H9 (cell line): Measurements from ENCODE around the gene FYCO1. TPM values are rescaled to one million over a fixed set of nuclear protein-coding genes. Genes with fewer than 3 reads are reported as not detected.

Experiments
- DNase-seq: peaks from one replicate; pipeline ENCODE4 v3.0.0-alpha.2; 2017
- H2AFZ ChIP-seq: one replicate; pipeline ENCODE4 v1.6.1; 2013; ENCODE audit warnings: mild to moderate bottlenecking, low read length, control low read depth, moderate library complexity
- H2AK5ac ChIP-seq: 2 replicates; pipeline ENCODE4 v1.6.1; 2013; ENCODE audit warnings: low read length, control low read depth, mixed read lengths; ENCODE audit not compliant: insufficient read length
- H2BK120ac ChIP-seq: one replicate; pipeline ENCODE4 v1.6.1; 2013; ENCODE audit warnings: low read depth, mild to moderate bottlenecking, low read length, control low read depth, inconsistent platforms; ENCODE audit not compliant: poor library complexity, severe bottlenecking
- H2BK12ac ChIP-seq: 2 replicates; pipeline ENCODE4 v1.6.1; 2013; ENCODE audit warnings: low read length, control low read depth, mixed read lengths, low read depth; ENCODE audit not compliant: insufficient read length
- H2BK15ac ChIP-seq: 2 replicates; pipeline ENCODE4 v1.6.1; 2013; ENCODE audit warnings: low read depth, low read length, control low read depth
- H2BK20ac ChIP-seq: one replicate; pipeline ENCODE4 v1.6.1; 2013; ENCODE audit warnings: low read depth, mild to moderate bottlenecking, low read length, control low read depth, inconsistent platforms; ENCODE audit not compliant: poor library complexity, severe bottlenecking
- H2BK5ac ChIP-seq: 2 replicates; pipeline ENCODE4 v1.6.1; 2013; ENCODE audit warnings: low read length, control low read depth, mixed read lengths; ENCODE audit not compliant: insufficient read length
- H3K14ac ChIP-seq: 2 replicates; pipeline ENCODE4 v1.6.1; 2013; ENCODE audit warnings: low read length, control low read depth; ENCODE audit not compliant: insufficient read depth
- H3K18ac ChIP-seq: 2 replicates; pipeline ENCODE4 v1.6.1; 2013; ENCODE audit warnings: low read depth, mild to moderate bottlenecking, mixed read lengths, low read length, control low read depth; ENCODE audit not compliant: insufficient read length
- H3K23ac ChIP-seq: 2 replicates; pipeline ENCODE4 v1.6.1; 2013; ENCODE audit warnings: low read length, control low read depth, mixed read lengths, low read depth; ENCODE audit not compliant: insufficient read length
- H3K23me2 ChIP-seq: 2 replicates; pipeline ENCODE4 v1.6.1; 2013; ENCODE audit warnings: low read depth, mild to moderate bottlenecking, mixed read lengths, low read length, control low read depth; ENCODE audit not compliant: insufficient read length, poor library complexity, severe bottlenecking
- H3K27ac ChIP-seq: 2 replicates; pipeline ENCODE4 v1.5.1; 2013; ENCODE audit warnings: low read length, control low read depth, mixed read lengths, low read depth; ENCODE audit not compliant: insufficient read length
- H3K27me3 ChIP-seq: 2 replicates; pipeline ENCODE4 v1.6.1; 2013; ENCODE audit warnings: low read length, control low read depth, inconsistent platforms; ENCODE audit not compliant: insufficient read depth
- H3K4ac ChIP-seq: 2 replicates; pipeline ENCODE4 v1.6.1; 2013; ENCODE audit warnings: low read depth, mild to moderate bottlenecking, control low read depth, inconsistent platforms, low read length, moderate library complexity
- H3K4me1 ChIP-seq: 2 replicates; pipeline ENCODE4 v1.6.1; 2013; ENCODE audit warnings: low read length, control low read depth, inconsistent platforms; ENCODE audit not compliant: insufficient read depth
- H3K4me2 ChIP-seq: 2 replicates; pipeline ENCODE4 v1.6.1; 2013; ENCODE audit warnings: low read length, control low read depth, mixed read lengths; ENCODE audit not compliant: insufficient read length, insufficient read depth
- H3K56ac ChIP-seq: 2 replicates; pipeline ENCODE4 v1.6.1; 2013; ENCODE audit warnings: low read depth, mild to moderate bottlenecking, mixed read lengths, low read length, control low read depth; ENCODE audit not compliant: insufficient read length
- H3K79me1 ChIP-seq: 2 replicates; pipeline ENCODE4 v1.6.1; 2013; ENCODE audit warnings: low read depth, mild to moderate bottlenecking, moderate library complexity, low read length, control low read depth, inconsistent platforms; ENCODE audit not compliant: insufficient read depth, poor library complexity, severe bottlenecking
- H3K79me2 ChIP-seq: 2 replicates; pipeline ENCODE4 v1.6.1; 2013; ENCODE audit warnings: low read length, control low read depth, inconsistent platforms; ENCODE audit not compliant: insufficient read depth
- H3K9ac ChIP-seq: 2 replicates; pipeline ENCODE4 v1.6.1; 2013; ENCODE audit warnings: low read length, control low read depth, mixed read lengths; ENCODE audit not compliant: insufficient read length; ENCODE audit errors: extremely low read depth
- H3K9me3 ChIP-seq: one replicate; pipeline ENCODE4 v1.6.1; 2013; ENCODE audit warnings: low read depth, low read length, inconsistent platforms; ENCODE audit not compliant: control insufficient read depth
- H3T11ph ChIP-seq: one replicate; pipeline ENCODE4 v1.6.1; 2013; ENCODE audit warnings: mild to moderate bottlenecking, low read length, control low read depth, inconsistent platforms
- H4K20me1 ChIP-seq: one replicate; pipeline ENCODE4 v1.6.1; 2013; ENCODE audit not compliant: control insufficient read depth, insufficient read length, insufficient read depth
- H4K5ac ChIP-seq: 2 replicates; pipeline ENCODE4 v1.6.1; 2013; ENCODE audit warnings: low read depth, mild to moderate bottlenecking, mixed read lengths, low read length, control low read depth; ENCODE audit not compliant: insufficient read length
- H4K8ac ChIP-seq: replicated peaks from 2 replicates; pipeline ENCODE4 v1.6.1; 2013; ENCODE audit warnings: low read length, control low read depth, mixed read lengths, low read depth; ENCODE audit not compliant: insufficient read length
- H4K91ac ChIP-seq: 2 replicates; pipeline ENCODE4 v1.6.1; 2013; ENCODE audit warnings: low read depth, mild to moderate bottlenecking, moderate library complexity, mixed read lengths, low read length, control low read depth; ENCODE audit not compliant: insufficient read length
- H3K27ac Mint-ChIP-seq, 3 experiments: 2 replicates in 2 of 3; 3 replicates in 1 of 3; pipeline ENCODE4 v1.8.0; 2020 to 2021; ENCODE audit warnings: mixed read lengths in 3 of 3, mild to moderate bottlenecking in 1 of 3, moderate library complexity in 1 of 3
- H3K27me3 Mint-ChIP-seq: 2 replicates; pipeline ENCODE4 v1.8.0; 2021; ENCODE audit warnings: low read depth, mild to moderate bottlenecking, moderate library complexity, mixed read lengths
- H3K36me3 Mint-ChIP-seq, 3 experiments: 2 replicates in 2 of 3; 3 replicates in 1 of 3; pipeline ENCODE4 v1.8.0; 2020 to 2021; ENCODE audit warnings: low read depth in 3 of 3, mixed read lengths in 3 of 3; ENCODE audit not compliant: insufficient read depth in 1 of 3
- H3K4me1 Mint-ChIP-seq, 2 experiments: 2 replicates each; pipeline ENCODE4 v1.8.0; 2020; ENCODE audit warnings: mixed read lengths in 2 of 2
- H3K4me3 Mint-ChIP-seq, 2 experiments: 2 replicates in 1 of 2; 3 replicates in 1 of 2; pipeline ENCODE4 v1.8.0; 2020 to 2021; ENCODE audit warnings: mild to moderate bottlenecking in 2 of 2, mixed read lengths in 2 of 2, moderate library complexity in 1 of 2
- H3K9me3 Mint-ChIP-seq, 2 experiments: 2 replicates in 1 of 2; 3 replicates in 1 of 2; pipeline ENCODE4 v1.8.0; 2020; ENCODE audit warnings: mild to moderate bottlenecking in 2 of 2, mixed read lengths in 2 of 2, moderate library complexity in 1 of 2
- WGBS: extraction: QIAGEN DNeasy Blood & Tissue Kit; methylation state at CpG from one replicate; pipeline ENCODE4 v1.1.7; 2013; ENCODE audit warnings: missing lambda C conversion rate, low lambda C conversion rate, mixed read lengths; ENCODE audit not compliant: insufficient read length; ENCODE audit errors: extremely low coverage; 5-methylcytosine and 5-hydroxymethylcytosine counted together
- total RNA-seq: library from RNA; stranded (reverse); gene quantifications from 2 replicates; pipeline ENCODE4 v1.2.1, GENCODE V29; 2021
- TF ChIP-seq, protein P1 (sequence below): fragments of 200-600 bp; sonication (generic); conservative IDR thresholded peaks from 3 replicates; pipeline ENCODE4 v1.8.0; 2021; ENCODE audit warnings: antibody characterized with exemption, mild to moderate bottlenecking

FYCO1 gene
- total RNA-seq, 1 experiment from 2014 or later, result 10.4 TPM

GRCh38 chr3:46027021-46027705 is 31.5 kb upstream of the FYCO1 start, which contains the start of gene XCR1:
Gene XCR1 (minus strand): TSS chr3:46027483. CDS start chr3:46021947, 5,536 bp downstream.
- Mint-ChIP-seq H3K4me1 (peaks cover 0 to 2% of the 10 kb centered on the region in 2 experiments; a peak in 1 of 4 replicates), H3K9me3 (peaks cover 13 to 17% of the 10 kb centered on the region in 2 experiments), H3K4me3 (no peak within 1 kb of the TSS), H3K27me3 (peaks cover 2% of the 10 kb centered on the region; the same call in 1 of the 2 replicates), H3K36me3 (peaks cover 0 to 8% (median 6%) of the 10 kb centered on the region in 3 experiments; a peak in 4 of 7 replicates), H3K27ac (no peak within 1 kb of the TSS)
- Histone ChIP-seq H2BK12ac (no peak within 1 kb of the TSS), H4K91ac (no peak within 1 kb of the TSS), H2BK20ac (no peak within 1 kb of the TSS), H3K27me3 (no peaks in the 10 kb centered on the region), H2BK15ac (no peak within 1 kb of the TSS), H3T11ph (no peak within 1 kb of the TSS), H3K79me1 (no peaks in the 10 kb centered on the region), H2BK120ac (no peak within 1 kb of the TSS), H4K5ac (no peak within 1 kb of the TSS), H3K9me3 (peaks cover 8% of the 10 kb centered on the region), H4K8ac (no peak within 1 kb of the TSS), H2AK5ac (no peak within 1 kb of the TSS), H3K9ac (no peak within 1 kb of the TSS), H3K14ac (no peak within 1 kb of the TSS), H4K20me1 (no peaks in the 10 kb centered on the region), H3K4ac (no peak within 1 kb of the TSS), H3K23ac (no peak within 1 kb of the TSS), H3K4me2 (no peak within 1 kb of the TSS), H3K27ac (no peak within 1 kb of the TSS), H3K56ac (no peak within 1 kb of the TSS), H2AFZ (no peak within 1 kb of the TSS), H3K4me1 (no peaks in the 10 kb centered on the region), H3K18ac (no peak within 1 kb of the TSS), H2BK5ac (no peak within 1 kb of the TSS), H3K79me2 (no peaks in the 10 kb centered on the region), H3K23me2 (no peaks in the 10 kb centered on the region)
- peak; percentile 46 for DNase-seq
- TF ChIP-seq, protein P1, sequence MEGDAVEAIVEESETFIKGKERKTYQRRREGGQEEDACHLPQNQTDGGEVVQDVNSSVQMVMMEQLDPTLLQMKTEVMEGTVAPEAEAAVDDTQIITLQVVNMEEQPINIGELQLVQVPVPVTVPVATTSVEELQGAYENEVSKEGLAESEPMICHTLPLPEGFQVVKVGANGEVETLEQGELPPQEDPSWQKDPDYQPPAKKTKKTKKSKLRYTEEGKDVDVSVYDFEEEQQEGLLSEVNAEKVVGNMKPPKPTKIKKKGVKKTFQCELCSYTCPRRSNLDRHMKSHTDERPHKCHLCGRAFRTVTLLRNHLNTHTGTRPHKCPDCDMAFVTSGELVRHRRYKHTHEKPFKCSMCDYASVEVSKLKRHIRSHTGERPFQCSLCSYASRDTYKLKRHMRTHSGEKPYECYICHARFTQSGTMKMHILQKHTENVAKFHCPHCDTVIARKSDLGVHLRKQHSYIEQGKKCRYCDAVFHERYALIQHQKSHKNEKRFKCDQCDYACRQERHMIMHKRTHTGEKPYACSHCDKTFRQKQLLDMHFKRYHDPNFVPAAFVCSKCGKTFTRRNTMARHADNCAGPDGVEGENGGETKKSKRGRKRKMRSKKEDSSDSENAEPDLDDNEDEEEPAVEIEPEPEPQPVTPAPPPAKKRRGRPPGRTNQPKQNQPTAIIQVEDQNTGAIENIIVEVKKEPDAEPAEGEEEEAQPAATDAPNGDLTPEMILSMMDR, result no peak
- WGBS, result no CpG with 5 or more reads among the region's 3 CpGs
